NB4 (cell line): Measurements from ENCODE around the gene COLEC11.
A peak's percentile ranks its signal among the peaks of the same experiment; 100 is the strongest.

ENCODE experiments used
- DNase-seq: peaks from one replicate; pipeline ENCODE4 v3.0.0; 2010; ENCODE audit warnings: low read depth
- H3K4me3 ChIP-seq: one replicate; pipeline ENCODE4 v1.5.1; 2011; ENCODE audit warnings: mild to moderate bottlenecking, low read depth, low read length, moderate library complexity
- CTCF ChIP-seq: IDR thresholded peaks from one replicate; pipeline ENCODE4 v1.5.1; 2012; ENCODE audit warnings: low read depth, low read length
- MAX ChIP-seq: IDR thresholded peaks from 2 replicates; pipeline ENCODE4 v1.6.1; 2011; ENCODE audit warnings: low read depth, low read length
- MYC ChIP-seq: IDR thresholded peaks from 2 replicates; pipeline ENCODE4 v1.6.1; 2011; ENCODE audit warnings: low read depth, low read length
- POLR2A ChIP-seq: IDR thresholded peaks from 2 replicates; pipeline ENCODE4 v1.6.1; 2011; ENCODE audit warnings: mild to moderate bottlenecking; ENCODE audit not compliant: insufficient read length; ENCODE audit errors: extremely low read depth

The COLEC11 gene

GRCh38 chr2:3601561-3602271 lies 6.8 kb downstream of the COLEC11 start:
- H3K4me3 ChIP-seq: no peak overlapping the region
- no peak for DNase-seq
- TF ChIP-seq MYC: no peak
- no peak for TF ChIP-seq MAX
- TF ChIP-seq CTCF: no peak
- no peak for TF ChIP-seq POLR2A

GRCh38 chr2:3602553-3603339 lies 7.8 kb downstream of the COLEC11 start:
- H3K4me3 ChIP-seq: no peak overlapping the region
- TF ChIP-seq MAX (no peak), CTCF (no peak), POLR2A (no peak), MYC (no peak)

GRCh38 chr2:3603536-3604206 lies 8.8 kb downstream of the COLEC11 start:
- TF ChIP-seq MYC: no peak
- no peak for TF ChIP-seq POLR2A
- no peak for TF ChIP-seq MAX
- TF ChIP-seq CTCF: no peak
- DNase-seq: no peak
- no peak overlapping the region for H3K4me3 ChIP-seq

More at GRCh38 chr2:3602553-3603339, 7.8 kb downstream of the COLEC11 start:
- no peak for DNase-seq

- H3K4me3 ChIP-seq: no peak overlapping the region
- no peak for TF ChIP-seq MAX
- TF ChIP-seq POLR2A: no peak
- no peak for TF ChIP-seq MYC
- no peak for TF ChIP-seq CTCF
- no peak for DNase-seq
Observed at GRCh38 chr2:3604207-3604877, 9.4 kb downstream of the COLEC11 start.

- DNase-seq: peak; percentile 87
- TF ChIP-seq MAX (peak; percentile 43), POLR2A (no peak)
- no peak overlapping the region for H3K4me3 ChIP-seq
Observed at GRCh38 chr2:3604991-3605961, 10.4 kb downstream of the COLEC11 start.
